AG10803 (cell line): Measurements from ENCODE around the gene GPALPP1.

Experiments
- DNase-seq: peaks from one replicate; pipeline ENCODE4 v3.0.0; 2010; ENCODE audit warnings: low read depth
- H3K4me3 ChIP-seq: 2 replicates; pipeline ENCODE4 v1.5.1; 2011; ENCODE audit warnings: mild to moderate bottlenecking, low read length, control low read depth
- CTCF ChIP-seq: conservative IDR thresholded peaks from 2 replicates; pipeline ENCODE4 v1.5.1; 2011; ENCODE audit warnings: mild to moderate bottlenecking, low read length, control low read depth, inconsistent platforms

The GPALPP1 gene

DNA sequence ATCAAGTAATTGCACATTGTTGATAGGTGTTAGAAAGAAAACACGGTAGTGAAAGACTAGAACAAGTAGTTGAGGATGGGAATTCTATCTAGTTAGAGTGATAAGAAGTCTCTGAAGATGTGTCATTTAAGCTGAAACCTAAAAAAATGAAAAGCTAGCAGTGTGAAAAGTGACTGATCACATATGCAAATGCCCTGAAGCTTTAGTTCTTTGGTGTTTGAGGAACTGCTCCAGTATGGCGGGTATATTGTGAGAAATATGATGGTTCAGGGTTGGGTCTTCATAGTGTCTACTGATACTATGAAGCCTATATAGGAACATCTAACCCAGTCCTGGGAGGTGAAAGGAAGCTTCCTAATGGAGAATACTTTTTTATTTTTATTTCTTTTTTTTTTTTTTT is 45.0 kb downstream of the GPALPP1 start:
- no peak for DNase-seq
- H3K4me3 ChIP-seq: no peak overlapping the region
- TF ChIP-seq CTCF: no peak

DNA sequence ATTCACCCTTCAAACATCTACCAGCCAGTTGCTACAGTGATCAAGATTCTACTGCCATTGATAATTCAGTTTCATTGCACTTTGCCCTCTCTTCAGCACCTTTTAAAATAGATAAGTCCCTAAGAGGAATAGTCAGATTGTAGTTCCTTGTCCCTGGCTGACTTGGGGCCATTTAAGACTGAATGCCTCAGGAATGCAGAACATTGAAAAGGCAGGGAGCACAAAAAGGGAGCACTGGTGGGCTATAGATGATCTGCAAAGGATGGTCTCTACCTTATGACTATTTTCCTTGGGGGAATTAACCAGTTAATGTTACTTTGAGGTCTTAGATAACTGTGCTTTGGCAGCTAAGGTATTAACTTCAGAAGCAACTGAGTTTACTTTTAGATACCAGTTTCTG is 46.9 kb downstream of the GPALPP1 start:
- no peak for DNase-seq
- no peak overlapping the region for H3K4me3 ChIP-seq
- TF ChIP-seq CTCF: no peak

DNA sequence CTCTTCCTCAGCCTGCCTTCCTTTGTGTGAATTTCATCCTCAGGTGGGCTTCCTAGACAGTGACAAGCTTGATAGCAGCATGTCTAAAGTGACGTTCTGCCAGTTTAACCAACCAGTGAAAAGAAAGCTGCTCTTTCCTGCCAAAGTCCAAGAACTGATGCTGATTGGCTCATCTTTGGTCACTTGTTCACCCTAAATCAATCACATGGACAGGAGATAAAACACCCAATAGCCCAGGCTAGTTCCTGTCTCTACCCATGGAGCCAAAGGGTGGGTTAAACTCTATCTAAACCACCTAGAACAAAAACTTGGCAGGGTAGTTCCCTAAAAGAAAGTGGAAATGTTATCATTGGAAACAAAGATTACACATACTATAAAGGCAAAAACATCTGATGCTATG is 50.8 kb downstream of the GPALPP1 start:
- no peak for TF ChIP-seq CTCF
- DNase-seq: no peak
- H3K4me3 ChIP-seq: no peak overlapping the region

GRCh38 chr13:45040622-45041021 is 51.3 kb downstream of the GPALPP1 start:
- TF ChIP-seq CTCF: no peak
- peak; percentile 9 for DNase-seq
- no peak overlapping the region for H3K4me3 ChIP-seq

- DNase-seq: peak; percentile 8
- H3K4me3 ChIP-seq: no peak overlapping the region
- TF ChIP-seq CTCF: no peak
These were observed 53.2 kb downstream of the GPALPP1 start for GRCh38 chr13:45042539-45042938.

DNA sequence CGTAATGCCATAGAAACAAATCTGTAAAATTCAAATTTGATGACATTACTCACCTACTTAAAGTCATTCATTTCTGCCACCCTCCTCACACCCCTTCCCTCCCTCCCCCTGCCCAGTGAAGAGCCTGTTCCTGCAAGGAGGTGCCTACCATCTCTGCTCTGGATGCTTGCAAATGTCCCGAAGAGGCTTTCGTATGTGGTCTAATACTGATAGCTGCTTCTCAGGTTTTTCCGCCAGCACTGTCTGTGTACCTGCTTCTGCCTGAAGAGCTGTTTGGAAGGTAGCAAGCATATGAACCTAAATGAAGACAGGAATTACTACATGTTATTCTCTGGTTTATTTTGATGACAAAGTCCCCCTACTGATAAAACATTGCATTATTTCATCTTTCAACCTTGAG is 57.1 kb downstream of the GPALPP1 start:
- no peak for TF ChIP-seq CTCF
- H3K4me3 ChIP-seq: peak overlapping the region; percentile 65
- DNase-seq: no peak

GRCh38 chr13:45047394-45048310 is 58.3 kb downstream of the GPALPP1 start:
- TF ChIP-seq CTCF: peak; percentile 94
- peak overlapping the region; percentile 65 for H3K4me3 ChIP-seq
- peak; percentile 86 for DNase-seq
